Osteoblast (primary cell): ENCODE data around the gene PRR5. TPM values are rescaled to one million over a fixed set of nuclear protein-coding genes. Genes with fewer than 3 reads are reported as not detected.
A peak's percentile ranks its signal among the peaks of the same experiment; 100 is the strongest.

Experiments
- DNase-seq: peaks from one replicate; pipeline ENCODE4 v3.0.0; 2011; ENCODE audit warnings: low spot score, mixed read lengths; ENCODE audit not compliant: insufficient read length; ENCODE audit errors: missing footprints
- H2AFZ ChIP-seq: 2 replicates; pipeline ENCODE4 v1.6.0; 2011; ENCODE audit warnings: mild to moderate bottlenecking, low read length
- H3K27ac ChIP-seq: 2 replicates; pipeline ENCODE4 v1.5.1; 2011; ENCODE audit warnings: mild to moderate bottlenecking, low read depth, low read length, moderate library complexity
- H3K27me3 ChIP-seq: 2 replicates; pipeline ENCODE4 v1.6.0; 2012; ENCODE audit warnings: mild to moderate bottlenecking, control low read depth, inconsistent platforms, low read length, moderate library complexity; ENCODE audit not compliant: insufficient read depth
- H3K36me3 ChIP-seq: 2 replicates; pipeline ENCODE4 v1.5.1; 2011; ENCODE audit warnings: mild to moderate bottlenecking, low read length, control low read depth, moderate library complexity; ENCODE audit not compliant: insufficient read depth
- H3K4me1 ChIP-seq: 2 replicates; pipeline ENCODE4 v1.5.1; 2011; ENCODE audit warnings: mild to moderate bottlenecking, low read length, control low read depth, moderate library complexity; ENCODE audit not compliant: insufficient read depth
- H3K4me2 ChIP-seq: 2 replicates; pipeline ENCODE4 v1.6.0; 2011; ENCODE audit warnings: mild to moderate bottlenecking, low read length; ENCODE audit not compliant: insufficient read depth
- H3K4me3 ChIP-seq: fragments of 200-600 bp; sonication (generic); 3 replicates; pipeline ENCODE4 v1.5.1; 2012; ENCODE audit warnings: mild to moderate bottlenecking, low read length, inconsistent platforms; ENCODE audit not compliant: insufficient read depth
- H3K79me2 ChIP-seq: 2 replicates; pipeline ENCODE4 v1.6.0; 2012; ENCODE audit warnings: mild to moderate bottlenecking, low read length, control low read depth, inconsistent platforms; ENCODE audit not compliant: insufficient read depth
- H3K9me3 ChIP-seq: 2 replicates; pipeline ENCODE4 v1.5.1; 2011; ENCODE audit warnings: low read depth, low read length, control low read depth
- H4K20me1 ChIP-seq: 2 replicates; pipeline ENCODE4 v1.6.0; 2012; ENCODE audit warnings: mild to moderate bottlenecking, low read length, control low read depth; ENCODE audit not compliant: insufficient read depth
- total RNA-seq: library from RNA; depleted of rRNA; stranded (reverse); fragments of >200 nt; gene quantifications from 2 replicates; pipeline ENCODE4 v1.2.3, GENCODE V29; 2012
- TF ChIP-seq, protein P1 (sequence below): IDR thresholded peaks from 2 replicates; pipeline ENCODE4 v1.5.1; 2011; ENCODE audit warnings: mild to moderate bottlenecking, low read depth, low read length, moderate library complexity; ENCODE audit errors: extremely low read depth

The PRR5 gene
- total RNA-seq, 1 donor, result 14.8 TPM

DNA sequence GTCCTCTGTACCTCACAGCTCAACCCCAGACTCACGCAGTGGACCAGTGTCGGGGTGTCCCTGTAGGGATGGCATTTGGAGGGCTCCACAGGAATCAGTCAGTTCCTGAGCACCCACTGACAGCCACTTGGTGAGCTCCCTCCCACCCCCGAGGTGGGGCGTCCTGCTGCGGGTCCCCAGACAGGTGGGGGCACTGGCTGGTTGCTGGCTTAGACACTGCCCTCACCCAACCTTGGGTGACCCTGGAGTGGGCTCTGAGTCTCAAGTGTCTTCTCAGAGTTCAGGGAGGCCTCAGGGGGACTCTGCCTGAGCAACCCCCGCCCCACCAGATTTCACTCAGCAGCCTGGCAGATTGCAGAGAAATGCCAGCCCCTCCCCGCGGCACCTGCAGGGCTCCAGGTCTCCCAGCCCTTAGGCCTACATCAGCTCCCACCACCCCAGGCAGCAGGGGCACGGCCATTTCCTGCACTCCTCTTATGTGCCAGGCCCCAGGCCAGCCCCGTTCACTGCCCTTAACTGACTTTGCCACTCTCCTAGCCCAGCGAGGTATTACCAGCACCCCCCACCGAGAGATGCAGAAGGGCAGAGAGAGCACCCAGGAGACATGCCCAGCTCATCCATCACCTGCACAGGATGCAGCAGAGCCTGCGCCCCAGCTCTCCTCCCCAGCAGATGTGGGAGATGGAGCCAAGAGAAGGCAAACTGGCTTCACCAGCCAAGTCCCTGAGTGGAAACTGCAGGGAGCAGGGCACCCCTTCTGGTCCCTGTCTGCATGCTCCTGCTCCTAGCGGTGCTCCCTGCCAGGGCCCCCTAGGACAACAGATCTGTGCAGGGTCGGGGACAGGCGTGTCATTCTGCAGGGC is 2.4 kb downstream of the PRR5 start:
- Histone ChIP-seq H3K4me2 (no peak overlapping the region), H3K4me1 (peaks cover 24% of the 10 kb centered on the region), H4K20me1 (peaks cover 18% of the 10 kb centered on the region), H2AFZ (no peak overlapping the region), H3K9me3 (no peaks in the 10 kb centered on the region), H3K4me3 (no peak overlapping the region), H3K27me3 (no peaks in the 10 kb centered on the region), H3K27ac (no peak overlapping the region), H3K79me2 (peaks cover 31% of the 10 kb centered on the region), H3K36me3 (no peaks in the 10 kb centered on the region)
- TF ChIP-seq, protein P1, sequence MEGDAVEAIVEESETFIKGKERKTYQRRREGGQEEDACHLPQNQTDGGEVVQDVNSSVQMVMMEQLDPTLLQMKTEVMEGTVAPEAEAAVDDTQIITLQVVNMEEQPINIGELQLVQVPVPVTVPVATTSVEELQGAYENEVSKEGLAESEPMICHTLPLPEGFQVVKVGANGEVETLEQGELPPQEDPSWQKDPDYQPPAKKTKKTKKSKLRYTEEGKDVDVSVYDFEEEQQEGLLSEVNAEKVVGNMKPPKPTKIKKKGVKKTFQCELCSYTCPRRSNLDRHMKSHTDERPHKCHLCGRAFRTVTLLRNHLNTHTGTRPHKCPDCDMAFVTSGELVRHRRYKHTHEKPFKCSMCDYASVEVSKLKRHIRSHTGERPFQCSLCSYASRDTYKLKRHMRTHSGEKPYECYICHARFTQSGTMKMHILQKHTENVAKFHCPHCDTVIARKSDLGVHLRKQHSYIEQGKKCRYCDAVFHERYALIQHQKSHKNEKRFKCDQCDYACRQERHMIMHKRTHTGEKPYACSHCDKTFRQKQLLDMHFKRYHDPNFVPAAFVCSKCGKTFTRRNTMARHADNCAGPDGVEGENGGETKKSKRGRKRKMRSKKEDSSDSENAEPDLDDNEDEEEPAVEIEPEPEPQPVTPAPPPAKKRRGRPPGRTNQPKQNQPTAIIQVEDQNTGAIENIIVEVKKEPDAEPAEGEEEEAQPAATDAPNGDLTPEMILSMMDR, result no peak
- DNase-seq, result peak; percentile 36

DNA sequence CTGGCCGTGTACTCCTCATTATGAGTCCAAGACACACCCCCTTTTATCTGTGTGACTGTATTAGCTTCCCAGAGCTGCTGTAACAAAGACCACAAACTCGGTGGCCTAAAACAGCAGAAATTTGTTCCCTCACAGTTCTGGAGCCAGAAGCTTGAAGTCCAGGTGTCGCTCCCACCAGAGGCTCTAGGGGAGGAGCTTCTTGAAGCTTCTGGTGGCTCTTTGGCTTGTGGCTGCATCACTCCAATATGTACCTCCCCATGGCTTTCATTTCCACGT is 3.0 kb downstream of the PRR5 start:
- Histone ChIP-seq H3K4me1 (peaks cover 19% of the 10 kb centered on the region), H4K20me1 (peaks cover 18% of the 10 kb centered on the region)

DNA sequence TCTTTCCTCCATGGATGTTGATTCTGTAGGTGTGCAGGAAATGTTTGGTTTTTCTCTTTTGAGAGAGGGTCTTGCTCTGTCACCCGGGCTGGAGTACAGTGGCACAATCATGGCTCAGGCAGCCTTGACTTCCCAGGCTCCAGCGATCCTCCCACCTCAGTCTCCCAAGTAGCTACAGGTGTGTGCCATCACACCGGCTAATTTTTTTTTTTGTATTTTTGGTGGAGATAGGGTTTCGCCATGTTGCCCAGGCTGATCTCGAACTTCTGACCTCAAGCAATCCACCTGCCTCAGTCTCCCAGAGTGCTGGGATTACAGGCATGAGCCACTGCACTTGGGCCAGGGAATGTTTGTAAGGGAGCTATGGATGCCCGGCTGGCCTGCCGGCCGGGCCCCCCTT is 4.5 kb downstream of the PRR5 start:
- peaks cover 31% of the 10 kb centered on the region for H3K79me2 ChIP-seq
- no peak overlapping the region for H2AFZ ChIP-seq
- no peak for DNase-seq
- no peak overlapping the region for H3K27ac ChIP-seq
- H3K27me3 ChIP-seq, result no peaks in the 10 kb centered on the region
- TF ChIP-seq, protein P1, result no peak
- peaks cover 26% of the 10 kb centered on the region for H4K20me1 ChIP-seq
- H3K9me3 ChIP-seq, result no peaks in the 10 kb centered on the region
- H3K36me3 ChIP-seq, result no peaks in the 10 kb centered on the region
- H3K4me2 ChIP-seq, result no peak overlapping the region
- H3K4me1 ChIP-seq, result peaks cover 15% of the 10 kb centered on the region
- no peak overlapping the region for H3K4me3 ChIP-seq

More for the DNA sequence above, 3.0 kb downstream of the PRR5 start:
- Histone ChIP-seq H3K36me3 (no peaks in the 10 kb centered on the region), H3K27me3 (no peaks in the 10 kb centered on the region), H3K4me3 (no peak overlapping the region), H3K4me2 (no peak overlapping the region), H3K27ac (no peak overlapping the region), H3K9me3 (no peaks in the 10 kb centered on the region), H3K79me2 (peaks cover 31% of the 10 kb centered on the region), H2AFZ (no peak overlapping the region)
- no peak for DNase-seq
- TF ChIP-seq, protein P1, result no peak

GRCh38 chr22:44707178-44707577 is 5.2 kb downstream of the PRR5 start:
- Histone ChIP-seq H3K36me3 (no peaks in the 10 kb centered on the region), H3K9me3 (no peaks in the 10 kb centered on the region), H2AFZ (no peak overlapping the region), H3K27me3 (no peaks in the 10 kb centered on the region), H3K4me1 (peaks cover 13% of the 10 kb centered on the region), H3K4me2 (no peak overlapping the region), H4K20me1 (peaks cover 27% of the 10 kb centered on the region), H3K27ac (peak overlapping the region; percentile 45), H3K4me3 (no peak overlapping the region), H3K79me2 (peaks cover 33% of the 10 kb centered on the region)
- no peak for DNase-seq
- TF ChIP-seq, protein P1, result no peak
